Mesendoderm (in vitro differentiated cells): ENCODE results near the gene GPR149.

ENCODE experiments used
- DNase-seq: peaks from one replicate; pipeline ENCODE4 v3.0.0; 2013
- H2AK5ac ChIP-seq: 2 replicates; pipeline ENCODE4 v1.6.1; 2013; ENCODE audit warnings: low read length, inconsistent platforms
- H2BK120ac ChIP-seq: 2 replicates; pipeline ENCODE4 v1.6.1; 2013; ENCODE audit warnings: low read depth, mild to moderate bottlenecking, low read length, moderate library complexity, mixed read lengths
- H2BK15ac ChIP-seq: replicated peaks from 2 replicates; pipeline ENCODE4 v1.6.1; 2013; ENCODE audit warnings: low read depth, mild to moderate bottlenecking, moderate library complexity
- H2BK5ac ChIP-seq: 2 replicates; pipeline ENCODE4 v1.6.1; 2013; ENCODE audit warnings: low read length, inconsistent platforms
- H3K18ac ChIP-seq: 2 replicates; pipeline ENCODE4 v1.6.1; 2013; ENCODE audit warnings: mild to moderate bottlenecking, low read length, mixed read lengths
- H3K23ac ChIP-seq: one replicate; pipeline ENCODE4 v1.6.1; 2013; ENCODE audit warnings: low read length
- H3K27ac ChIP-seq: 2 replicates; pipeline ENCODE4 v1.5.1; 2013; ENCODE audit warnings: low read depth, mild to moderate bottlenecking, inconsistent platforms, low read length, moderate library complexity
- H3K27me3 ChIP-seq: 2 replicates; pipeline ENCODE4 v1.6.1; 2013; ENCODE audit warnings: low read length, control low read depth, mild to moderate bottlenecking, inconsistent platforms; ENCODE audit not compliant: insufficient read depth, poor library complexity
- H3K36me3 ChIP-seq: 2 replicates; pipeline ENCODE4 v1.6.1; 2013; ENCODE audit warnings: low read length, inconsistent platforms; ENCODE audit not compliant: control insufficient read depth, insufficient read depth
- H3K4ac ChIP-seq: one replicate; pipeline ENCODE4 v1.6.1; 2013; ENCODE audit warnings: low read depth, mild to moderate bottlenecking, low read length, moderate library complexity
- H3K4me1 ChIP-seq: 2 replicates; pipeline ENCODE4 v1.6.1; 2013; ENCODE audit warnings: low read depth, low read length, inconsistent platforms; ENCODE audit not compliant: control insufficient read depth
- H3K4me2 ChIP-seq: 2 replicates; pipeline ENCODE4 v1.6.1; 2013; ENCODE audit warnings: low read length
- H3K4me3 ChIP-seq: 2 replicates; pipeline ENCODE4 v1.5.1; 2013; ENCODE audit warnings: mild to moderate bottlenecking, low read length
- H3K56ac ChIP-seq: one replicate; pipeline ENCODE4 v1.6.1; 2013; ENCODE audit warnings: low read length
- H3K79me1 ChIP-seq: 2 replicates; pipeline ENCODE4 v1.6.1; 2013; ENCODE audit warnings: low read length, inconsistent platforms
- H3K79me2 ChIP-seq: 2 replicates; pipeline ENCODE4 v1.6.1; 2013; ENCODE audit warnings: mild to moderate bottlenecking, low read length; ENCODE audit not compliant: control insufficient read depth, insufficient read depth
- H3K9ac ChIP-seq: 2 replicates; pipeline ENCODE4 v1.6.1; 2013; ENCODE audit warnings: low read length, inconsistent platforms
- H4K5ac ChIP-seq: one replicate; pipeline ENCODE4 v1.6.1; 2013; ENCODE audit warnings: low read length
- H4K8ac ChIP-seq: one replicate; pipeline ENCODE4 v1.6.1; 2013; ENCODE audit warnings: low read depth, mild to moderate bottlenecking, control low read depth, low read length, moderate library complexity
- WGBS: extraction: QIAGEN DNeasy Blood & Tissue Kit; methylation state at CpG from one replicate; pipeline ENCODE4 v1.1.7; 2013; ENCODE audit warnings: low lambda C conversion rate, missing lambda C conversion rate; ENCODE audit not compliant: insufficient coverage; ENCODE audit errors: extremely low coverage; 5-methylcytosine and 5-hydroxymethylcytosine counted together

The GPR149 gene

GRCh38 chr3:154338008-154338407, 92.0 kb downstream of the GPR149 start:
- Histone ChIP-seq H3K27me3 (no peaks in the 10 kb centered on the region), H3K23ac (no peak overlapping the region), H2BK120ac (no peak overlapping the region), H3K79me2 (no peaks in the 10 kb centered on the region), H2BK5ac (no peak overlapping the region), H3K4me2 (no peak overlapping the region), H3K36me3 (no peaks in the 10 kb centered on the region), H4K8ac (no peak overlapping the region), H4K5ac (no peak overlapping the region), H3K4me1 (no peaks in the 10 kb centered on the region), H3K4me3 (no peak overlapping the region), H3K56ac (no peak overlapping the region), H3K4ac (no peak overlapping the region), H2AK5ac (no peak overlapping the region), H3K79me1 (no peaks in the 10 kb centered on the region), H3K9ac (no peak overlapping the region), H3K27ac (no peak overlapping the region), H3K18ac (no peak overlapping the region), H2BK15ac (no peak overlapping the region)
- no CpG with 5 or more reads among the region's 6 CpGs for WGBS
- DNase-seq, result no peak

GRCh38 chr3:154334973-154335420, 95.0 kb downstream of the GPR149 start:
- Histone ChIP-seq H3K4me2 (no peak overlapping the region), H3K4ac (no peak overlapping the region), H4K8ac (no peak overlapping the region), H3K79me2 (no peaks in the 10 kb centered on the region), H3K79me1 (no peaks in the 10 kb centered on the region), H3K36me3 (no peaks in the 10 kb centered on the region), H3K4me1 (no peaks in the 10 kb centered on the region), H2BK15ac (no peak overlapping the region), H2AK5ac (no peak overlapping the region), H4K5ac (no peak overlapping the region), H3K27ac (no peak overlapping the region), H3K27me3 (no peaks in the 10 kb centered on the region), H3K23ac (no peak overlapping the region), H2BK5ac (no peak overlapping the region), H2BK120ac (no peak overlapping the region), H3K4me3 (no peak overlapping the region), H3K9ac (no peak overlapping the region), H3K18ac (no peak overlapping the region), H3K56ac (no peak overlapping the region)
- no CpG with 5 or more reads among the region's 3 CpGs for WGBS
- peak; percentile 54 for DNase-seq

- Histone ChIP-seq H3K18ac (no peak overlapping the region), H3K36me3 (no peaks in the 10 kb centered on the region), H2BK15ac (no peak overlapping the region), H3K9ac (no peak overlapping the region), H3K4me2 (no peak overlapping the region), H3K79me1 (no peaks in the 10 kb centered on the region), H3K4me1 (no peaks in the 10 kb centered on the region), H4K8ac (no peak overlapping the region), H4K5ac (no peak overlapping the region), H3K4ac (no peak overlapping the region), H2BK5ac (no peak overlapping the region), H3K79me2 (peaks cover 10% of the 10 kb centered on the region), H3K27ac (no peak overlapping the region), H2BK120ac (no peak overlapping the region), H3K23ac (no peak overlapping the region), H3K56ac (no peak overlapping the region), H2AK5ac (no peak overlapping the region), H3K27me3 (no peaks in the 10 kb centered on the region), H3K4me3 (no peak overlapping the region)
- DNase-seq, result no peak
These were observed 102.1 kb downstream of the GPR149 start for GRCh38 chr3:154327871-154328270.

GRCh38 chr3:154324919-154325318, 105.1 kb downstream of the GPR149 start:
- Histone ChIP-seq H3K27ac (no peak overlapping the region), H2AK5ac (no peak overlapping the region), H3K4me3 (no peak overlapping the region), H3K79me2 (peaks cover 39% of the 10 kb centered on the region), H3K9ac (no peak overlapping the region), H2BK5ac (no peak overlapping the region), H3K4ac (no peak overlapping the region), H3K56ac (no peak overlapping the region), H4K8ac (no peak overlapping the region), H4K5ac (no peak overlapping the region), H3K18ac (no peak overlapping the region), H2BK120ac (no peak overlapping the region), H3K23ac (no peak overlapping the region), H3K4me2 (no peak overlapping the region), H2BK15ac (peak overlapping the region; percentile 36), H3K27me3 (no peaks in the 10 kb centered on the region), H3K4me1 (peaks cover 6% of the 10 kb centered on the region), H3K79me1 (no peaks in the 10 kb centered on the region), H3K36me3 (no peaks in the 10 kb centered on the region)
- WGBS, result no CpG with 5 or more reads among the region's 3 CpGs
- DNase-seq, result no peak

GRCh38 chr3:154323891-154324738, 105.9 kb downstream of the GPR149 start, which contains the start of gene DHX36:
DHX36 (minus strand) TSS chr3:154324487; CDS start chr3:154324416, 71 bp downstream.
- Histone ChIP-seq H3K79me1 (peaks cover 2% of the 10 kb centered on the region), H3K18ac (peak within 1 kb of the TSS; percentile 64), H3K4me3 (peak within 1 kb of the TSS; percentile 99), H4K8ac (peak within 1 kb of the TSS; percentile 76), H3K79me2 (peaks cover 47% of the 10 kb centered on the region), H3K27me3 (no peaks in the 10 kb centered on the region), H2AK5ac (no peak within 1 kb of the TSS), H2BK5ac (no peak within 1 kb of the TSS), H3K36me3 (no peaks in the 10 kb centered on the region), H3K4ac (no peak within 1 kb of the TSS), H3K9ac (peak within 1 kb of the TSS; percentile 92), H3K23ac (no peak within 1 kb of the TSS), H3K56ac (peak within 1 kb of the TSS; percentile 94), H3K4me2 (peak within 1 kb of the TSS; percentile 77), H3K27ac (peak within 1 kb of the TSS; percentile 41), H3K4me1 (peaks cover 12% of the 10 kb centered on the region), H2BK15ac (peak within 1 kb of the TSS; percentile 36), H2BK120ac (no peak within 1 kb of the TSS), H4K5ac (no peak within 1 kb of the TSS)
- DNase-seq, result peak; percentile 95
- no CpG with 5 or more reads among the region's 45 CpGs for WGBS
